ENCODE results near the gene ASAH2.

The ASAH2 gene

GRCh38 chr10:50231515-50232260 is 19.6 kb downstream of the ASAH2 start:
- Histone ChIP-seq H3K27me3 (ENCODE audit: control insufficient read depth in 1 of 2, insufficient read depth in 2 of 2, low read length in 2 of 2) (no peaks in the 10 kb centered on the region), H3K4me3 (ENCODE audit: low read depth in 1 of 2, low read length in 2 of 2) (no peak overlapping the region), H3K27ac (ENCODE audit: low read depth, low read length) (no peak overlapping the region), H3K9me3 (ENCODE audit: control insufficient read depth in 1 of 2, low read length in 2 of 2) (no peaks in the 10 kb centered on the region), H3K36me3 (ENCODE audit: control insufficient read depth in 1 of 2, insufficient read depth in 2 of 2, low read length in 2 of 2) (peaks cover 0 to 4% of the 10 kb centered on the region in 2 donors), H3K4me1 (ENCODE audit: control insufficient read depth in 1 of 2, insufficient read depth in 2 of 2, low read length in 2 of 2) (peaks cover 9 to 43% of the 10 kb centered on the region in 2 donors), H3K9ac (ENCODE audit: low read depth in 1 of 2, low read length in 2 of 2) (no peak overlapping the region)

DNA sequence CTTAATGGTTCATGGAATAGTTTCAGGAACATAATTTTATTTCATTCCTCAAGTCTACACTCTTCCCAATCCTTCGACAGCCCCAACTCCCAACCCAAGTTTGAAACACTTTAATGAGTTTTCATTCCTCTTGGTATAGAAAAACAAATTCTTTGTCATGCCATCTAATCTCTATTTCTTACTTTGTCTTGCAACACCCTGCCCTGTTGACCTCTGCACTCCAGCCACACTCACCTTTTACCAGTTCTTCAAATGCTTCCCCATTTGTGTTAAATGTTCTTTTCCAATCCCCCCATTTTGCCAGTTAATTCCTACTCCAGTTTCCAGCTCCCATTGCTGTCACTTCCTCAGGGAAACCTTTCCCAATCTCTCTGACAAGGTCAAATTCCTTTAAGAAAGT is 21.9 kb downstream of the ASAH2 start:
- peaks cover 0 to 4% of the 10 kb centered on the region in 2 donors for H3K36me3 ChIP-seq (ENCODE audit: control insufficient read depth in 1 of 2, insufficient read depth in 2 of 2, low read length in 2 of 2)
- peaks cover 5 to 37% of the 10 kb centered on the region in 2 donors for H3K4me1 ChIP-seq (ENCODE audit: control insufficient read depth in 1 of 2, insufficient read depth in 2 of 2, low read length in 2 of 2)
- H3K27me3 ChIP-seq (ENCODE audit: control insufficient read depth in 1 of 2, insufficient read depth in 2 of 2, low read length in 2 of 2): no peaks in the 10 kb centered on the region
- H3K27ac ChIP-seq (ENCODE audit: low read depth, low read length): no peak overlapping the region
- no peak overlapping the region for H3K9ac ChIP-seq (ENCODE audit: low read depth in 1 of 2, low read length in 2 of 2)
- no peak overlapping the region for H3K4me3 ChIP-seq (ENCODE audit: low read depth in 1 of 2, low read length in 2 of 2)
- no peaks in the 10 kb centered on the region for H3K9me3 ChIP-seq (ENCODE audit: control insufficient read depth in 1 of 2, low read length in 2 of 2)

DNA sequence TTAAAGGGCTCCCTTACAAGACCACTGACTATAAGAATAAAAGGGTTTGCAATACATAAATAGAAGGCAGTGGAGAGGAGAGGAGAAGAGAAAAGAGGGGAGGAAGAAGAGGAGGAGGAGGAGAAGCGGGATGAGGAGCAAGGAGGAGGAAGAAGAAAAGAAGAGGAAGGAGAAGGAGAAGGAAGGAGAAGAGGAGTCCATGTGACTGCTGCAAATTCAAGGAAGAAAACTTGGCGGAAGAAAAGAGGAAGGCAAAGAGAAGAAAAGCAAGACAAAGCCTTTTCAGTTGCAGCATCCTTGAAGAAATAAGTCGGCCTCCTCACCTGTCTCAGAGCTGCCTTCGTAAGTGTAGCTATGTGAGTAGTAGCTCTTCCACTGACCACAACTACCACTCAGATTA is 22.6 kb downstream of the ASAH2 start:
- no peaks in the 10 kb centered on the region for H3K27me3 ChIP-seq (ENCODE audit: control insufficient read depth in 1 of 2, insufficient read depth in 2 of 2, low read length in 2 of 2)
- H3K4me3 ChIP-seq (ENCODE audit: low read depth in 1 of 2, low read length in 2 of 2): no peak overlapping the region
- H3K9ac ChIP-seq (ENCODE audit: low read depth in 1 of 2, low read length in 2 of 2): no peak overlapping the region
- H3K4me1 ChIP-seq (ENCODE audit: control insufficient read depth in 1 of 2, insufficient read depth in 2 of 2, low read length in 2 of 2): peaks cover 0 to 30% of the 10 kb centered on the region in 2 donors
- no peak overlapping the region for H3K27ac ChIP-seq (ENCODE audit: low read depth, low read length)
- H3K36me3 ChIP-seq (ENCODE audit: control insufficient read depth in 1 of 2, insufficient read depth in 2 of 2, low read length in 2 of 2): peaks cover 0 to 4% of the 10 kb centered on the region in 2 donors
- H3K9me3 ChIP-seq (ENCODE audit: control insufficient read depth in 1 of 2, low read length in 2 of 2): no peaks in the 10 kb centered on the region

GRCh38 chr10:50226610-50227009 is 24.7 kb downstream of the ASAH2 start:
- Histone ChIP-seq H3K27ac (ENCODE audit: low read depth, low read length) (no peak overlapping the region), H3K36me3 (ENCODE audit: control insufficient read depth in 1 of 2, insufficient read depth in 2 of 2, low read length in 2 of 2) (peaks cover 0 to 4% of the 10 kb centered on the region in 2 donors), H3K9me3 (ENCODE audit: control insufficient read depth in 1 of 2, low read length in 2 of 2) (no peaks in the 10 kb centered on the region), H3K9ac (ENCODE audit: low read depth in 1 of 2, low read length in 2 of 2) (no peak overlapping the region), H3K27me3 (ENCODE audit: control insufficient read depth in 1 of 2, insufficient read depth in 2 of 2, low read length in 2 of 2) (no peaks in the 10 kb centered on the region), H3K4me1 (ENCODE audit: control insufficient read depth in 1 of 2, insufficient read depth in 2 of 2, low read length in 2 of 2) (peaks cover 0 to 13% of the 10 kb centered on the region in 2 donors), H3K4me3 (ENCODE audit: low read depth in 1 of 2, low read length in 2 of 2) (no peak overlapping the region)

GRCh38 chr10:50224330-50224952 is 26.9 kb downstream of the ASAH2 start:
- Histone ChIP-seq H3K4me3 (ENCODE audit: low read depth in 1 of 2, low read length in 2 of 2) (no peak overlapping the region), H3K27me3 (ENCODE audit: control insufficient read depth in 1 of 2, insufficient read depth in 2 of 2, low read length in 2 of 2) (no peaks in the 10 kb centered on the region), H3K4me1 (ENCODE audit: control insufficient read depth in 1 of 2, insufficient read depth in 2 of 2, low read length in 2 of 2) (peaks cover 0 to 2% of the 10 kb centered on the region in 2 donors), H3K9me3 (ENCODE audit: control insufficient read depth in 1 of 2, low read length in 2 of 2) (no peaks in the 10 kb centered on the region), H3K27ac (ENCODE audit: low read depth, low read length) (no peak overlapping the region), H3K36me3 (ENCODE audit: control insufficient read depth in 1 of 2, insufficient read depth in 2 of 2, low read length in 2 of 2) (no peaks in the 10 kb centered on the region), H3K9ac (ENCODE audit: low read depth in 1 of 2, low read length in 2 of 2) (no peak overlapping the region)

DNA sequence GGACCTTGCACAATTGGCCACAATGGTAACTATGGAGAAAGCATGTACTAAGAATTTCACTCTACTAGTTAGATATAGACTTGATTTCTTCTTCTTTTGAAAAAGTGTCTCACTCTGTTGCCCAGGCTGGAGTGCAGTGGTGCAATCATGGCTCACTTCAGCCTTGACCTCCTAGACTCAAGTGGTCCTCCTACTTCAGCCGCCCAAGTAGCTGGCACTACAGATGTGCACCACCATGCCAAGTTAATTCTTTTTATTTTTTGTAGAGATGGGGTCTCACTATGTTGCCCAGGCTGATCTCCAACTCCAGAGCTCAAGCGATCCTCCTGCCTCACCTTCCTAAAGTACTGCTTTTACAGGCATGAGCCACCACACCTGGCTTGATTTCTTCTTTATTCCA is 29.1 kb downstream of the ASAH2 start:
- Histone ChIP-seq H3K9me3 (ENCODE audit: control insufficient read depth in 1 of 2, low read length in 2 of 2) (no peaks in the 10 kb centered on the region), H3K27ac (ENCODE audit: low read depth, low read length) (no peak overlapping the region), H3K9ac (ENCODE audit: low read depth in 1 of 2, low read length in 2 of 2) (no peak overlapping the region), H3K27me3 (ENCODE audit: control insufficient read depth in 1 of 2, insufficient read depth in 2 of 2, low read length in 2 of 2) (no peaks in the 10 kb centered on the region), H3K4me3 (ENCODE audit: low read depth in 1 of 2, low read length in 2 of 2) (no peak overlapping the region), H3K4me1 (ENCODE audit: control insufficient read depth in 1 of 2, insufficient read depth in 2 of 2, low read length in 2 of 2) (peaks cover 6 to 10% of the 10 kb centered on the region in 2 donors), H3K36me3 (ENCODE audit: control insufficient read depth in 1 of 2, insufficient read depth in 2 of 2, low read length in 2 of 2) (no peaks in the 10 kb centered on the region)

DNA sequence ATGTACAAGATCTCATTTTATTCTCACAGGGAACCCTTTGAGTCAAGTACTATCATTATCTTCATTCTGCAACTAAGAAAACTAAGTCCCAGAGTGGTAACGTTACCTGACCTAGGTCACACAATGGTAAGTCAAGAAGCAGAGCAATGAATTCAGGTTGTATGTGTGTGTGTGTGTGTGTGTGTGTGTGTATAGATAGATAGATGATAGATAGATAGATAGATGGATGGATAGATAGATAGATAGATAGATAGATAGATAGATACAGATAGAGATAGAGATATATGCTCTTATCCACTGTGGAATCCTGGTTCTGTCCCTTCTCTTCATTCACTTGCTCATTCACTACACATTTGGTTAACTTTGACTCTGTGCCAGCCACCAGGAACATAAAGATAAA is 29.8 kb downstream of the ASAH2 start:
- H3K27me3 ChIP-seq (ENCODE audit: control insufficient read depth in 1 of 2, insufficient read depth in 2 of 2, low read length in 2 of 2): no peaks in the 10 kb centered on the region
- no peak overlapping the region for H3K27ac ChIP-seq (ENCODE audit: low read depth, low read length)
- peaks cover 6 to 10% of the 10 kb centered on the region in 2 donors for H3K4me1 ChIP-seq (ENCODE audit: control insufficient read depth in 1 of 2, insufficient read depth in 2 of 2, low read length in 2 of 2)
- no peak overlapping the region for H3K9ac ChIP-seq (ENCODE audit: low read depth in 1 of 2, low read length in 2 of 2)
- no peaks in the 10 kb centered on the region for H3K36me3 ChIP-seq (ENCODE audit: control insufficient read depth in 1 of 2, insufficient read depth in 2 of 2, low read length in 2 of 2)
- H3K4me3 ChIP-seq (ENCODE audit: low read depth in 1 of 2, low read length in 2 of 2): no peak overlapping the region
- no peaks in the 10 kb centered on the region for H3K9me3 ChIP-seq (ENCODE audit: control insufficient read depth in 1 of 2, low read length in 2 of 2)

- Histone ChIP-seq H3K27me3 (ENCODE audit: control insufficient read depth in 1 of 2, insufficient read depth in 2 of 2, low read length in 2 of 2) (no peaks in the 10 kb centered on the region), H3K4me1 (ENCODE audit: control insufficient read depth in 1 of 2, insufficient read depth in 2 of 2, low read length in 2 of 2) (peaks cover 6 to 10% of the 10 kb centered on the region in 2 donors), H3K27ac (ENCODE audit: low read depth, low read length) (no peak overlapping the region), H3K9me3 (ENCODE audit: control insufficient read depth in 1 of 2, low read length in 2 of 2) (no peaks in the 10 kb centered on the region), H3K9ac (ENCODE audit: low read depth in 1 of 2, low read length in 2 of 2) (no peak overlapping the region), H3K4me3 (ENCODE audit: low read depth in 1 of 2, low read length in 2 of 2) (no peak overlapping the region), H3K36me3 (ENCODE audit: control insufficient read depth in 1 of 2, insufficient read depth in 2 of 2, low read length in 2 of 2) (no peaks in the 10 kb centered on the region)
Observed at GRCh38 chr10:50219646-50220045, 31.7 kb downstream of the ASAH2 start.

DNA sequence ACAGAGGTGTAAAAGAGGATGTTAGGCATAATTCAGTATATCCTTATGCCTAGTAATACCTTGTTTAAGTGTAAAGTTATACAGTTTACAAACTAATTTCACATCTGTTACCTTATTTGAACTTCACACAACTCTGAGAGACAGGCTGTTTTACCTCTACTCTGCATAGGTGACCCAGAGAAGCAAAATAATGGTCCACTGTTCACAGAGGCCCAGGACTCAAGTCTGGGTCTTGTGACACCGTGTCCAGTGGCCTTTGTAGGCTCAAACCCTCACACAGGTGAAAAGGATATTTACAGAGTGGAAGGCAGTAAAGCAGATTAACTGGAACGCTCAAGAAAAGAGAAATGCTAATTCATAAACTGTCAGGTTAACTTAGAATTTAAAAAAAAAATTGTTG is 32.1 kb downstream of the ASAH2 start:
- Histone ChIP-seq H3K36me3 (ENCODE audit: control insufficient read depth in 1 of 2, insufficient read depth in 2 of 2, low read length in 2 of 2) (no peaks in the 10 kb centered on the region), H3K27ac (ENCODE audit: low read depth, low read length) (no peak overlapping the region), H3K4me3 (ENCODE audit: low read depth in 1 of 2, low read length in 2 of 2) (no peak overlapping the region), H3K9ac (ENCODE audit: low read depth in 1 of 2, low read length in 2 of 2) (no peak overlapping the region), H3K27me3 (ENCODE audit: control insufficient read depth in 1 of 2, insufficient read depth in 2 of 2, low read length in 2 of 2) (no peaks in the 10 kb centered on the region), H3K9me3 (ENCODE audit: control insufficient read depth in 1 of 2, low read length in 2 of 2) (no peaks in the 10 kb centered on the region), H3K4me1 (ENCODE audit: control insufficient read depth in 1 of 2, insufficient read depth in 2 of 2, low read length in 2 of 2) (peaks cover 6 to 10% of the 10 kb centered on the region in 2 donors)

DNA sequence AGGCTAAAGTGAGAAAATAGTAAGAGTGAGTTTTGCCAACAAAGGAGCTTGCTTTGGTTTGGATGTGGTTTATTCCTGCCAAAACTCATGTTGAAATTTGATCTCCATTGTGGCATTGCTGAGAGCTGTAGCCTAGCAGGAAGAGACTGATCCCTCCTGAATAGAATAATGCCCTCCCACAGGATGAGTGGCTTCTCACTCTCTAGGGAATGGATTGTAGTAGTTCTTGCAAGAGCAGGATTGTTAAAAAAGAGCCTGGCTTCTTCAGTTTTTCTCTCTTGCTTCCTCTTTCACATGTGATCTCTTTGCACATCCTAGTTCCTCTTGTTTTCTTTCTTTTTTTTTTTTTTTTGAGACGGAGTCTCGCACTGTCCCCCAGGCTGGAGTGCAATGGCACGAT is 34.4 kb downstream of the ASAH2 start:
- Histone ChIP-seq H3K4me1 (ENCODE audit: control insufficient read depth in 1 of 2, insufficient read depth in 2 of 2, low read length in 2 of 2) (peaks cover 6 to 10% of the 10 kb centered on the region in 2 donors), H3K4me3 (ENCODE audit: low read depth in 1 of 2, low read length in 2 of 2) (no peak overlapping the region), H3K36me3 (ENCODE audit: control insufficient read depth in 1 of 2, insufficient read depth in 2 of 2, low read length in 2 of 2) (no peaks in the 10 kb centered on the region), H3K9me3 (ENCODE audit: control insufficient read depth in 1 of 2, low read length in 2 of 2) (no peaks in the 10 kb centered on the region), H3K27ac (ENCODE audit: low read depth, low read length) (no peak overlapping the region), H3K9ac (ENCODE audit: low read depth in 1 of 2, low read length in 2 of 2) (no peak overlapping the region), H3K27me3 (ENCODE audit: control insufficient read depth in 1 of 2, insufficient read depth in 2 of 2, low read length in 2 of 2) (no peaks in the 10 kb centered on the region)
